HCT116 (cell line): Measurements from ENCODE around the gene TUBA8. TPM values are rescaled to one million over a fixed set of nuclear protein-coding genes. Genes with fewer than 3 reads are reported as not detected.

ENCODE experiments used
- ATAC-seq: fragments of 200-7000 bp; cut with Tn5 transposase; 2 replicates; pipeline ENCODE4 v1.9.1; 2020; ENCODE audit warnings: mild to moderate bottlenecking, moderate library complexity
- BruUV-seq: library from RNA; stranded (reverse); fragments of 400-500 nt; replicated peaks from 2 replicates; lab custom pipeline; 2021; lab: Mats Ljungman, UMichigan
- CTCF ChIA-PET: fragments of 300-600 bp; sonication (Branson Sonifier 250); formaldehyde crosslinking; loops from one replicate; lab custom pipeline; 2021; ENCODE audit warnings: antibody characterized with exemption; lab: Charles Lee
- POLR2A ChIA-PET: fragments of 300-600, 350-600 bp; sonication (Branson Sonifier 250); formaldehyde crosslinking; loops from one replicate; lab custom pipeline; 2021; ENCODE audit warnings: antibody characterized with exemption; lab: Charles Lee
- RAD21 ChIA-PET, 2 experiments: fragments of 300-600 bp; sonication (Branson Sonifier 250); formaldehyde crosslinking; loops; one replicate each; lab custom pipeline; 2023; ENCODE audit warnings: low total read pairs in 2 of 2; ENCODE audit not compliant: uncharacterized antibody in 2 of 2, unreplicated experiment in 2 of 2, low non-redundant PET in 1 of 2; lab: Charles Lee
- DNase-seq: peaks from one replicate; pipeline ENCODE4 v3.0.0-alpha.2; 2010; ENCODE audit warnings: low read depth, low spot score
- H2AFZ ChIP-seq: fragments of 200-600 bp; shearing (Covaris generic), sonication (generic); 2 replicates; pipeline ENCODE4 v1.6.1; 2017; ENCODE audit warnings: low read depth, mixed run types, mixed read lengths, antibody characterized with exemption, low read length; ENCODE audit not compliant: poor library complexity, severe bottlenecking
- H3K27ac ChIP-seq: 2 replicates; pipeline ENCODE4 v1.5.1; 2012; ENCODE audit warnings: low read depth, low read length
- H3K27me3 ChIP-seq: fragments of 200-600 bp; sonication (generic); 2 replicates; pipeline ENCODE4 v1.6.1; 2016; ENCODE audit warnings: mixed run types, low read length, mixed read lengths; ENCODE audit not compliant: insufficient read depth
- H3K36me3 ChIP-seq, 2 experiments: fragments of 200-500 bp in 1 of 2; fragments of 200-600 bp in 1 of 2; sonication (Bioruptor generic) in 1 of 2; sonication (generic) in 1 of 2; 2 replicates each; pipeline versions ENCODE4 v1.5.1 to v1.6.1; 2014 to 2016; ENCODE audit warnings: low read length in 2 of 2, inconsistent platforms in 1 of 2, mixed read lengths in 1 of 2, mixed run types in 1 of 2; ENCODE audit not compliant: insufficient read depth in 2 of 2, control insufficient read depth in 1 of 2
- H3K4me1 ChIP-seq, 2 experiments: fragments of 200-600 bp in 1 of 2; sonication (generic) in 1 of 2; 2 replicates each; pipeline versions ENCODE4 v1.5.1 to v1.6.1; 2012 to 2017; ENCODE audit warnings: low read length in 2 of 2, inconsistent platforms in 1 of 2, mild to moderate bottlenecking in 1 of 2, mixed read lengths in 1 of 2, mixed run types in 1 of 2, moderate library complexity in 1 of 2; ENCODE audit not compliant: insufficient read depth in 2 of 2, control insufficient read depth in 1 of 2
- H3K4me2 ChIP-seq: fragments of 200-600 bp; sonication (generic); 2 replicates; pipeline ENCODE4 v1.6.1; 2017; ENCODE audit warnings: mixed run types, low read length, mixed read lengths
- H3K4me3 ChIP-seq, 2 experiments: fragments of 200-600 bp in 1 of 2; sonication (generic) in 1 of 2; replicated peaks in 1 of 2; 2 replicates each; pipeline ENCODE4 v1.5.1; 2011 to 2016; ENCODE audit warnings: low read length in 2 of 2, control low read depth in 1 of 2, low read depth in 1 of 2, mild to moderate bottlenecking in 1 of 2, mixed read lengths in 1 of 2, mixed run types in 1 of 2
- H3K79me2 ChIP-seq: fragments of 200-600 bp; sonication (generic); 2 replicates; pipeline ENCODE4 v1.6.1; 2017; ENCODE audit warnings: mild to moderate bottlenecking, mixed run types, low read length, moderate library complexity, mixed read lengths; ENCODE audit not compliant: insufficient read depth
- H3K9ac ChIP-seq: fragments of 200-600 bp; sonication (generic); 2 replicates; pipeline ENCODE4 v1.6.1; 2016; ENCODE audit warnings: low read length, mixed read lengths
- H3K9me2 ChIP-seq: fragments of 200-600 bp; sonication (generic), shearing (Covaris generic); 2 replicates; pipeline ENCODE4 v1.6.1; 2017; ENCODE audit warnings: mixed run types, mild to moderate bottlenecking, moderate library complexity; ENCODE audit not compliant: insufficient read depth
- H3K9me3 ChIP-seq, 2 experiments: fragments of 200-500 bp in 1 of 2; fragments of 200-600 bp in 1 of 2; sonication (Bioruptor generic) in 1 of 2; sonication (generic) in 1 of 2; 2 replicates each; pipeline ENCODE4 v1.6.1; 2014 to 2017; ENCODE audit warnings: low read length in 2 of 2, mixed read lengths in 2 of 2, inconsistent platforms in 1 of 2, low read depth in 1 of 2, mild to moderate bottlenecking in 1 of 2, mixed run types in 1 of 2, moderate library complexity in 1 of 2; ENCODE audit not compliant: control insufficient read depth in 1 of 2, insufficient read depth in 1 of 2
- H4K20me1 ChIP-seq: fragments of 200-600 bp; sonication (generic), shearing (Covaris generic); 2 replicates; pipeline ENCODE4 v1.6.1; 2017; ENCODE audit warnings: mixed run types, mild to moderate bottlenecking, moderate library complexity; ENCODE audit not compliant: insufficient read depth
- CBX3 ChIP-seq: IDR thresholded peaks from 2 replicates; pipeline ENCODE4 v1.6.1; 2012; ENCODE audit warnings: low read depth
- CEBPB ChIP-seq: IDR thresholded peaks from 2 replicates; pipeline ENCODE4 v1.6.1; 2012; ENCODE audit warnings: low read depth
- EGR1 ChIP-seq: IDR thresholded peaks from 2 replicates; pipeline ENCODE4 v1.6.1; 2012; ENCODE audit warnings: low read depth
- EZH2 ChIP-seq: fragments of 200-600 bp; sonication (generic); IDR thresholded peaks from 2 replicates; pipeline ENCODE4 v1.6.1; 2017; ENCODE audit warnings: antibody characterized with exemption, mixed run types
- POLR2A ChIP-seq: IDR thresholded peaks from 2 replicates; pipeline ENCODE4 v1.7.0; 2011; ENCODE audit warnings: borderline replicate concordance; ENCODE audit not compliant: insufficient read depth, insufficient read length; ENCODE audit errors: extremely low read depth
- POLR2AphosphoS5 ChIP-seq: IDR thresholded peaks from 2 replicates; pipeline ENCODE4 v1.6.1; 2011; ENCODE audit warnings: mild to moderate bottlenecking, low read depth, low read length, moderate library complexity
- SIN3A ChIP-seq: IDR thresholded peaks from 2 replicates; pipeline ENCODE4 v1.6.1; 2012; ENCODE audit warnings: low read depth
- SP1 ChIP-seq: IDR thresholded peaks from 2 replicates; pipeline ENCODE4 v1.6.1; 2012; ENCODE audit warnings: low read depth
- SRF ChIP-seq: IDR thresholded peaks from 2 replicates; pipeline ENCODE4 v1.6.1; 2012; ENCODE audit warnings: low read depth
- TCF7L2 ChIP-seq: IDR thresholded peaks from 2 replicates; pipeline ENCODE4 v1.7.0; 2011; ENCODE audit warnings: borderline replicate concordance, inconsistent platforms; ENCODE audit not compliant: insufficient read depth, insufficient read length; ENCODE audit errors: extremely low read depth
- YY1 ChIP-seq: IDR thresholded peaks from 2 replicates; pipeline ENCODE4 v1.6.1; 2011; ENCODE audit warnings: low read length, low read depth, moderate library complexity, mild to moderate bottlenecking; ENCODE audit not compliant: insufficient replicate concordance; ENCODE audit errors: extremely low read depth
- intact Hi-C: fragments of 100-400 bp; cut with micrococcal nuclease; formaldehyde crosslinking; loops from 2 replicates; pipeline ENCODE4 v1.10.0; 2022
- total RNA-seq: library from RNA; stranded (reverse); gene quantifications from one replicate; pipeline ENCODE4 v1.2.1, GENCODE V29; 2021; ENCODE audit not compliant: unreplicated experiment
- TF ChIP-seq, protein P1 (sequence below): IDR thresholded peaks from 2 replicates; pipeline ENCODE4 v1.6.1; 2011; ENCODE audit warnings: mild to moderate bottlenecking, low read length, moderate library complexity; ENCODE audit not compliant: insufficient replicate concordance; ENCODE audit errors: extremely low read depth

TUBA8 gene
- total RNA-seq, 1 experiment from 2014 or later: 2.3 TPM

DNA sequence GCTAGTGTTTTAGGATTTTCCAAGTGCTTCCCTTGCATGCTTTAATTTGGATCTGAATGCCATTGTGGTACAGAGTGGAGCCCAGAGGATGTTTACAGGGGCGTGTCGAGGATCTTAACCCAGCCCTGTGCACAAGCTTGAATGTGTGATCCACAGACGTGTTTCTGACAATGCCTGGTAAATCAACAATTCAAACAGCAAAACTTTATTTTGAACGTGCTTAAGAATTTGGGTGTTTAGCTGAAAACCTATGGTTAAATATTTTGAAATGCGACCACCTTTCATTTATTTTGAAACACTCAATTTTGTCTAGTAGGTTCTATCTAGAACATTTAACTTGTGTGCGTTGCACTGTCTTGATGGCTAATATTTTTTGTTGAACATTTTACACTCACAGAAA lies 1.8 kb downstream of the TUBA8 start:
- Histone ChIP-seq H3K4me2 (no peak overlapping the region), H3K27me3 (no peaks in the 10 kb centered on the region), H4K20me1 (no peaks in the 10 kb centered on the region), H3K27ac (no peak overlapping the region), H3K4me3 (no peak overlapping the region), H3K9me3 (no peaks in the 10 kb centered on the region), H3K4me1 (no peaks in the 10 kb centered on the region), H3K79me2 (no peaks in the 10 kb centered on the region), H3K36me3 (no peaks in the 10 kb centered on the region), H2AFZ (no peak overlapping the region), H3K9me2 (no peaks in the 10 kb centered on the region), H3K9ac (no peak overlapping the region)
- DNase-seq (no peak), ATAC-seq (no peak)
- BruUV-seq: no TSS peak
- POLR2A ChIA-PET: no interaction called here
- TF ChIP-seq SRF (no peak), SP1 (no peak), EGR1 (no peak), TCF7L2 (no peak), CEBPB (no peak), YY1 (no peak), EZH2 (no peak), POLR2AphosphoS5 (no peak), SIN3A (no peak), CBX3 (no peak), POLR2A (no peak)
- TF ChIP-seq, protein P1, sequence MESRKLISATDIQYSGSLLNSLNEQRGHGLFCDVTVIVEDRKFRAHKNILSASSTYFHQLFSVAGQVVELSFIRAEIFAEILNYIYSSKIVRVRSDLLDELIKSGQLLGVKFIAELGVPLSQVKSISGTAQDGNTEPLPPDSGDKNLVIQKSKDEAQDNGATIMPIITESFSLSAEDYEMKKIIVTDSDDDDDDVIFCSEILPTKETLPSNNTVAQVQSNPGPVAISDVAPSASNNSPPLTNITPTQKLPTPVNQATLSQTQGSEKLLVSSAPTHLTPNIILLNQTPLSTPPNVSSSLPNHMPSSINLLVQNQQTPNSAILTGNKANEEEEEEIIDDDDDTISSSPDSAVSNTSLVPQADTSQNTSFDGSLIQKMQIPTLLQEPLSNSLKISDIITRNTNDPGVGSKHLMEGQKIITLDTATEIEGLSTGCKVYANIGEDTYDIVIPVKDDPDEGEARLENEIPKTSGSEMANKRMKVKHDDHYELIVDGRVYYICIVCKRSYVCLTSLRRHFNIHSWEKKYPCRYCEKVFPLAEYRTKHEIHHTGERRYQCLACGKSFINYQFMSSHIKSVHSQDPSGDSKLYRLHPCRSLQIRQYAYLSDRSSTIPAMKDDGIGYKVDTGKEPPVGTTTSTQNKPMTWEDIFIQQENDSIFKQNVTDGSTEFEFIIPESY: no peak
- intact Hi-C loops: no loop called here
- CTCF ChIA-PET: no interaction called here
- RAD21 ChIA-PET: no interaction called here
